K562 (cell line): ENCODE results near the gene SKIDA1. TPM values are rescaled to one million over a fixed set of nuclear protein-coding genes. Genes with fewer than 3 reads are reported as not detected.

Experiments used
- ATAC-seq: fragments of 200-7000 bp; cut with Tn5 transposase; 3 replicates; pipeline ENCODE4 v1.9.1; 2020; ENCODE audit warnings: moderate library complexity
- BruUV-seq: library from RNA; stranded (reverse); fragments of 400-500 nt; replicated peaks from 2 replicates; lab custom pipeline; 2021; lab: Mats Ljungman, UMichigan
- CTCF ChIA-PET: fragments of 300-600 bp; formaldehyde crosslinking; extraction: SDS; loops from one replicate; lab custom pipeline; 2021; ENCODE audit warnings: low intra/inter-chr PET ratio; lab: Yijun Ruan, JAX
- POLR2A ChIA-PET: fragments of 300-600, 350-650 bp; sonication (Branson Sonifier 250); formaldehyde crosslinking; extraction: SDS; loops from one replicate; lab custom pipeline; 2021; ENCODE audit warnings: antibody characterized with exemption, inconsistent platforms; lab: Yijun Ruan, JAX
- DNase-seq, 4 experiments: peaks; one replicate each; pipeline versions ENCODE4 v3.0.0 to v3.0.0-alpha.2; 2011 to 2018; ENCODE audit warnings: low spot score in 3 of 4, mixed read lengths in 3 of 4; ENCODE audit errors: extremely low read depth in 1 of 4
- FAIRE-seq: peaks from 2 replicates; lab custom pipeline; 2011; peaks lifted over from hg19 to GRCh38; lab: Jason Lieb, UNC
- H2AFZ ChIP-seq: 2 replicates; pipeline ENCODE4 v1.6.0; 2011; ENCODE audit warnings: low read depth, low read length, control low read depth, inconsistent platforms
- H3K27ac ChIP-seq: fragments of 200-600 bp; 3 replicates; pipeline ENCODE4 v1.8.0; 2011; ENCODE audit warnings: low read depth, mild to moderate bottlenecking, control low read depth, inconsistent platforms, low read length, moderate library complexity, mixed read lengths; ENCODE audit errors: extremely low read depth
- H3K27me3 ChIP-seq, 2 experiments: fragments of 300-600 bp in 1 of 2; 2 replicates in 1 of 2; 3 replicates in 1 of 2; pipeline versions ENCODE4 v1.6.0 to v1.8.0; 2011; ENCODE audit warnings: inconsistent platforms in 2 of 2, low read length in 2 of 2, mild to moderate bottlenecking in 1 of 2, mixed read lengths in 1 of 2, moderate library complexity in 1 of 2; ENCODE audit not compliant: control insufficient read depth in 2 of 2, insufficient read depth in 2 of 2
- H3K36me3 ChIP-seq: fragments of 300-600 bp; 3 replicates; pipeline ENCODE4 v1.8.0; 2011; ENCODE audit warnings: mild to moderate bottlenecking, low read length, inconsistent platforms; ENCODE audit not compliant: control insufficient read depth, insufficient read depth
- H3K4me1 ChIP-seq, 2 experiments: fragments of 200-600 bp in 1 of 2; replicated peaks in 1 of 2; 2 replicates in 1 of 2; 3 replicates in 1 of 2; pipeline versions ENCODE4 v1.5.1 to v1.8.0; 2011; ENCODE audit warnings: inconsistent platforms in 2 of 2, low read length in 2 of 2, mild to moderate bottlenecking in 1 of 2, mixed read lengths in 1 of 2, moderate library complexity in 1 of 2; ENCODE audit not compliant: control insufficient read depth in 2 of 2, insufficient read depth in 2 of 2
- H3K4me2 ChIP-seq: 2 replicates; pipeline ENCODE4 v1.6.1; 2011; ENCODE audit warnings: low read length, control low read depth, inconsistent platforms, mixed read lengths; ENCODE audit not compliant: insufficient read depth
- H3K4me3 ChIP-seq: fragments of 200-600 bp; sonication (generic), shearing (Covaris generic); 2 replicates; pipeline ENCODE4 v1.5.1; 2016; ENCODE audit warnings: control low read depth, inconsistent platforms
- H3K79me2 ChIP-seq: fragments of 200-600 bp; 3 replicates; pipeline ENCODE4 v1.8.0; 2011; ENCODE audit warnings: low read length, inconsistent platforms; ENCODE audit not compliant: control insufficient read depth, insufficient read depth
- H3K9ac ChIP-seq, 2 experiments: 2 replicates each; pipeline versions ENCODE4 v1.6.0 to v1.6.1; 2011; ENCODE audit warnings: low read depth in 2 of 2, low read length in 2 of 2, control low read depth in 1 of 2, inconsistent platforms in 1 of 2, mild to moderate bottlenecking in 1 of 2, mixed read lengths in 1 of 2; ENCODE audit not compliant: insufficient read depth in 1 of 2
- H3K9me1 ChIP-seq: one replicate; pipeline ENCODE4 v1.6.0; 2011; ENCODE audit warnings: inconsistent platforms, mild to moderate bottlenecking, low read length, moderate library complexity; ENCODE audit not compliant: control insufficient read depth, insufficient read depth
- H3K9me3 ChIP-seq: replicated peaks from 2 replicates; pipeline ENCODE4 v1.5.1; 2011; ENCODE audit warnings: low read depth, low read length, inconsistent platforms; ENCODE audit not compliant: control insufficient read depth, insufficient read depth
- H4K20me1 ChIP-seq: replicated peaks from 2 replicates; pipeline ENCODE4 v1.6.1; 2011; ENCODE audit warnings: low read length, inconsistent platforms, mixed read lengths; ENCODE audit not compliant: control insufficient read depth, insufficient read depth
- BCL6 ChIP-seq: fragments of 250-450 bp; sonication (Bioruptor Pico); IDR thresholded peaks from 2 replicates; pipeline ENCODE4 v1.4.0; 2020
- ZNF165 ChIP-seq: fragments of 250-450 bp; sonication (Bioruptor Pico); IDR thresholded peaks from 2 replicates; pipeline ENCODE4 v1.4.0; 2020; ENCODE audit warnings: borderline replicate concordance
- ZNF274 ChIP-seq: IDR thresholded peaks from 2 replicates; pipeline ENCODE4 v1.6.1; 2011; ENCODE audit warnings: low read depth, mild to moderate bottlenecking, low read length, moderate library complexity, borderline replicate concordance
- ZNF778 ChIP-seq: fragments of 450-650 bp; formaldehyde crosslinking; IDR thresholded peaks from 2 replicates; pipeline ENCODE4 v1.4.0; 2020; ENCODE audit warnings: mild to moderate bottlenecking, moderate library complexity
- WGBS: fragments of 100-300 bp; shearing (Covaris generic); methylation state at CpG from one replicate; pipeline ENCODE4 v1.1.6; 2016; ENCODE audit warnings: low coverage, mixed read lengths; ENCODE audit not compliant: insufficient coverage; ENCODE audit errors: missing lambda C conversion rate; 5-methylcytosine and 5-hydroxymethylcytosine counted together
- in situ Hi-C: fragments of 300-500 bp; cut with MboI; formaldehyde crosslinking; loops from 4 replicates; pipeline ENCODE4 v1.15.0; 2018; ENCODE audit warnings: inconsistent platforms, mixed read lengths
- intact Hi-C: fragments of 100-400 bp; cut with micrococcal nuclease; formaldehyde crosslinking; loops from 2 replicates; pipeline ENCODE4 v1.14.2; 2022
- polyA plus RNA-seq, 8 experiments: library from polyadenylated mRNA; depleted of rRNA in 4 of 8; stranded (reverse) in 5 of 8; unstranded in 3 of 8; fragments of >200 nt; fragmentation: Nextera tagmentation in 2 of 8; fragmentation: Illumina TruSeq in 1 of 8; extraction: Ambion mirVana in 2 of 8; extraction: Trizol in 1 of 8; gene quantifications; 2 replicates each; pipeline versions ENCODE4 v1.2.1 to v1.2.3, GENCODE V29; 2011 to 2014; ENCODE audit warnings: inconsistent platforms in 1 of 8, missing spikeins in 1 of 8
- total RNA-seq, 7 experiments: library from RNA; depleted of rRNA in 6 of 7; stranded (reverse); fragments of >200 nt in 6 of 7; fragmentation: Illumina TruSeq in 2 of 7; extraction: Trizol in 2 of 7; gene quantifications; 2 replicates each; pipeline versions ENCODE4 v1.2.1 to v1.2.3, GENCODE V29; 2011 to 2021; ENCODE audit warnings: low replicate concordance in 1 of 7
- TF ChIP-seq, protein P1 (sequence below): fragments of 250-450 bp; sonication (Bioruptor Pico); IDR thresholded peaks from 2 replicates; pipeline ENCODE4 v1.4.0; 2020
- TF ChIP-seq, protein P2 (sequence below): fragments of 250-450 bp; sonication (Bioruptor Pico); IDR thresholded peaks from 2 replicates; pipeline ENCODE4 v1.4.0; 2020; ENCODE audit warnings: mild to moderate bottlenecking
- TF ChIP-seq, protein P3 (sequence below): fragments of 450-650 bp; formaldehyde crosslinking; IDR thresholded peaks from 2 replicates; pipeline ENCODE4 v1.4.0; 2020; ENCODE audit warnings: mild to moderate bottlenecking, moderate library complexity

The SKIDA1 gene
- total and polyA plus RNA-seq, 9 of the 15 experiments (the other 6 are each of a cell fraction or from before 2014, with no cell fraction given), result 0.05 to 1.1 (median 0.42) TPM

DNA sequence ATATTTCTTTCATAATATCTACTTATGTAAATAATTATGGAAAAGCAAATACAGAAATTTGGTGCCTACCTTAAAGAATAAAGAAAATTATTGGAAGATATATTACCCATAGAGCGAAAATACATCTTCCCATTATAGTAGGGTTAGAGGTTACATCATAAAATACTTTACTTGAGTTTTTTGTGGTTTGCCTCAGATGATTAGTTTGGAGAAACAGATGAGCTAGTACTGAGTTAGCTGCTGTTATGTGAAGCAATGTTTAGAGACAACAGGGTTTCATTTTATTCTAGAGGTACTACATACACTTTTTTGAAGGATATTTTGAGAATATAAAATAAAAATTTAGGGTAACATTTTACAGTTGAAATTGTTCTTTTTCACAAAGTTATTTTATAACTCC is 5.7 kb upstream of the SKIDA1 start (continued):
- TF ChIP-seq, protein P1, sequence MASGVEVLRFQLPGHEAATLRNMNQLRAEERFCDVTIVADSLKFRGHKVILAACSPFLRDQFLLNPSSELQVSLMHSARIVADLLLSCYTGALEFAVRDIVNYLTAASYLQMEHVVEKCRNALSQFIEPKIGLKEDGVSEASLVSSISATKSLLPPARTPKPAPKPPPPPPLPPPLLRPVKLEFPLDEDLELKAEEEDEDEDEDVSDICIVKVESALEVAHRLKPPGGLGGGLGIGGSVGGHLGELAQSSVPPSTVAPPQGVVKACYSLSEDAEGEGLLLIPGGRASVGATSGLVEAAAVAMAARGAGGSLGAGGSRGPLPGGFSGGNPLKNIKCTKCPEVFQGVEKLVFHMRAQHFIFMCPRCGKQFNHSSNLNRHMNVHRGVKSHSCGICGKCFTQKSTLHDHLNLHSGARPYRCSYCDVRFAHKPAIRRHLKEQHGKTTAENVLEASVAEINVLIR (CRISPR knock-in tag), result no peak
- TF ChIP-seq ZNF165 (CRISPR knock-in tag), result no peak
- no peak for TF ChIP-seq ZNF274
- TF ChIP-seq, protein P2, sequence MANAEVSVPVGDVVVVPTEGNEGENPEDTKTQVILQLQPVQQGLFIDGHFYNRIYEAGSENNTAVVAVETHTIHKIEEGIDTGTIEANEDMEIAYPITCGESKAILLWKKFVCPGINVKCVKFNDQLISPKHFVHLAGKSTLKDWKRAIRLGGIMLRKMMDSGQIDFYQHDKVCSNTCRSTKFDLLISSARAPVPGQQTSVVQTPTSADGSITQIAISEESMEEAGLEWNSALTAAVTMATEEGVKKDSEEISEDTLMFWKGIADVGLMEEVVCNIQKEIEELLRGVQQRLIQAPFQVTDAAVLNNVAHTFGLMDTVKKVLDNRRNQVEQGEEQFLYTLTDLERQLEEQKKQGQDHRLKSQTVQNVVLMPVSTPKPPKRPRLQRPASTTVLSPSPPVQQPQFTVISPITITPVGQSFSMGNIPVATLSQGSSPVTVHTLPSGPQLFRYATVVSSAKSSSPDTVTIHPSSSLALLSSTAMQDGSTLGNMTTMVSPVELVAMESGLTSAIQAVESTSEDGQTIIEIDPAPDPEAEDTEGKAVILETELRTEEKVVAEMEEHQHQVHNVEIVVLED, result no peak
- no peak for TF ChIP-seq BCL6 (CRISPR knock-in tag)

DNA sequence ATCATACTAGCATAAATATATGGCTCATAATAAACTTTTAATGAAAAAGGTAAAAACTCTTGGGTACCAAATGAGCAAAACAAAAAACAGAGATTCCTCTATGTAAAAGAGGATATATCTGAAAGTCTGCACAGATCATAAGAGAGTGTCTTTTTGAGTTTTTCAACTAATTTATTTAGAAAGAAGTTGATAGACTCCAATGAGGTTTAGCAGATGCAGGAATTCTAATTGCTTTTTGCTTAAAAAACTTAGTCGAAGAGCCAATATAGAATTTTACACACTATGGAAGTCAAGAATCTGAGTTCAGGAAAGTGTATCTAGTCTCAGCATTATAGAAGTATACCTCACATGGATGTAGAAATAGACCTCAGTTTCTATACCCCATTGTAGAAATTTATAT is 5.2 kb upstream of the SKIDA1 start:
- Histone ChIP-seq H3K36me3 (peaks cover 4% of the 10 kb centered on the region; the same call in 2 of the 3 replicates), H3K4me3 (no peak overlapping the region), H4K20me1 (no peaks in the 10 kb centered on the region), H3K9me3 (no peaks in the 10 kb centered on the region), H2AFZ (peak overlapping the region; percentile 51), H3K9me1 (no peaks in the 10 kb centered on the region), H3K4me1 (peaks cover 2 to 21% of the 10 kb centered on the region in 2 experiments; a peak in 4 of 5 replicates), H3K9ac (no peak overlapping the region; a peak in 1 of 4 replicates), H3K27me3 (no peaks in the 10 kb centered on the region), H3K4me2 (no peak overlapping the region), H3K79me2 (peaks cover 58% of the 10 kb centered on the region), H3K27ac (peak overlapping the region; percentile 96; the same call in 2 of the 3 replicates)
- 0% methylated on average over 1 of the region's 1 CpG for WGBS
- intact Hi-C loops, result loop anchor here (5.0 kb wide), 2 partner anchors 33 to 697 kb away; no protein-coding TSS in a partner anchor
- CTCF ChIA-PET, result no interaction called here
- no peak for FAIRE-seq
- POLR2A ChIA-PET, result no interaction called here
- no peak for ATAC-seq
- in situ Hi-C loops, result no loop called here
- no TSS peak for BruUV-seq
- DNase-seq, result no peak
- TF ChIP-seq, protein P3, sequence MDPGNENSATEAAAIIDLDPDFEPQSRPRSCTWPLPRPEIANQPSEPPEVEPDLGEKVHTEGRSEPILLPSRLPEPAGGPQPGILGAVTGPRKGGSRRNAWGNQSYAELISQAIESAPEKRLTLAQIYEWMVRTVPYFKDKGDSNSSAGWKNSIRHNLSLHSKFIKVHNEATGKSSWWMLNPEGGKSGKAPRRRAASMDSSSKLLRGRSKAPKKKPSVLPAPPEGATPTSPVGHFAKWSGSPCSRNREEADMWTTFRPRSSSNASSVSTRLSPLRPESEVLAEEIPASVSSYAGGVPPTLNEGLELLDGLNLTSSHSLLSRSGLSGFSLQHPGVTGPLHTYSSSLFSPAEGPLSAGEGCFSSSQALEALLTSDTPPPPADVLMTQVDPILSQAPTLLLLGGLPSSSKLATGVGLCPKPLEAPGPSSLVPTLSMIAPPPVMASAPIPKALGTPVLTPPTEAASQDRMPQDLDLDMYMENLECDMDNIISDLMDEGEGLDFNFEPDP, result no peak
- TF ChIP-seq ZNF778 (CRISPR knock-in tag), result no peak
